ENCODE results near the gene NIN.

DNA sequence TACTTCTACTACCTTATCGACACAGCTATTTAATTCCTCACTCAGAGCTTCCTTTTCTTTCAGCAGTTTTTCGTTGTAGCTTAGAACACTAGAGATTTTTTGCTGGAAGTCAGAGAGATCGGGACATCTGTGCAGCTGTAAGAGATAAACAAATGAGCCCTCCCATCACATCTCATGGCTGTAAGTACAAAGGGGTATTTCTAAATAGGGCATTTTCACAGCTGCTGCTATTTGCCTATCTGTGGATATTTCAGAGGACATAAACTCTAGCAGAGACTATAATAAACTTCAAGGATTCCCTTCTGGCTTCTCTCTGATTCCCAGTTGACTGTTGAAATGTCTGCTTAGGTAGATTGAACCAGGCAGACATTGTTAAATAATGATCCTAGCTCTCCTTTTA is 86.7 kb downstream of the NIN start:
- TF ChIP-seq, protein P1, sequence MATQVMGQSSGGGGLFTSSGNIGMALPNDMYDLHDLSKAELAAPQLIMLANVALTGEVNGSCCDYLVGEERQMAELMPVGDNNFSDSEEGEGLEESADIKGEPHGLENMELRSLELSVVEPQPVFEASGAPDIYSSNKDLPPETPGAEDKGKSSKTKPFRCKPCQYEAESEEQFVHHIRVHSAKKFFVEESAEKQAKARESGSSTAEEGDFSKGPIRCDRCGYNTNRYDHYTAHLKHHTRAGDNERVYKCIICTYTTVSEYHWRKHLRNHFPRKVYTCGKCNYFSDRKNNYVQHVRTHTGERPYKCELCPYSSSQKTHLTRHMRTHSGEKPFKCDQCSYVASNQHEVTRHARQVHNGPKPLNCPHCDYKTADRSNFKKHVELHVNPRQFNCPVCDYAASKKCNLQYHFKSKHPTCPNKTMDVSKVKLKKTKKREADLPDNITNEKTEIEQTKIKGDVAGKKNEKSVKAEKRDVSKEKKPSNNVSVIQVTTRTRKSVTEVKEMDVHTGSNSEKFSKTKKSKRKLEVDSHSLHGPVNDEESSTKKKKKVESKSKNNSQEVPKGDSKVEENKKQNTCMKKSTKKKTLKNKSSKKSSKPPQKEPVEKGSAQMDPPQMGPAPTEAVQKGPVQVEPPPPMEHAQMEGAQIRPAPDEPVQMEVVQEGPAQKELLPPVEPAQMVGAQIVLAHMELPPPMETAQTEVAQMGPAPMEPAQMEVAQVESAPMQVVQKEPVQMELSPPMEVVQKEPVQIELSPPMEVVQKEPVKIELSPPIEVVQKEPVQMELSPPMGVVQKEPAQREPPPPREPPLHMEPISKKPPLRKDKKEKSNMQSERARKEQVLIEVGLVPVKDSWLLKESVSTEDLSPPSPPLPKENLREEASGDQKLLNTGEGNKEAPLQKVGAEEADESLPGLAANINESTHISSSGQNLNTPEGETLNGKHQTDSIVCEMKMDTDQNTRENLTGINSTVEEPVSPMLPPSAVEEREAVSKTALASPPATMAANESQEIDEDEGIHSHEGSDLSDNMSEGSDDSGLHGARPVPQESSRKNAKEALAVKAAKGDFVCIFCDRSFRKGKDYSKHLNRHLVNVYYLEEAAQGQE (IDR thresholded peaks at IDR 0.05; ENCODE audit: insufficient read depth in 1 of 2, low read depth in 2 of 2, low read length in 1 of 2), result no peak
- TF ChIP-seq POLR2AphosphoS5 (IDR thresholded peaks at IDR 0.05; ENCODE audit: low read depth, low read length), result no peak
- TF ChIP-seq, protein P2, sequence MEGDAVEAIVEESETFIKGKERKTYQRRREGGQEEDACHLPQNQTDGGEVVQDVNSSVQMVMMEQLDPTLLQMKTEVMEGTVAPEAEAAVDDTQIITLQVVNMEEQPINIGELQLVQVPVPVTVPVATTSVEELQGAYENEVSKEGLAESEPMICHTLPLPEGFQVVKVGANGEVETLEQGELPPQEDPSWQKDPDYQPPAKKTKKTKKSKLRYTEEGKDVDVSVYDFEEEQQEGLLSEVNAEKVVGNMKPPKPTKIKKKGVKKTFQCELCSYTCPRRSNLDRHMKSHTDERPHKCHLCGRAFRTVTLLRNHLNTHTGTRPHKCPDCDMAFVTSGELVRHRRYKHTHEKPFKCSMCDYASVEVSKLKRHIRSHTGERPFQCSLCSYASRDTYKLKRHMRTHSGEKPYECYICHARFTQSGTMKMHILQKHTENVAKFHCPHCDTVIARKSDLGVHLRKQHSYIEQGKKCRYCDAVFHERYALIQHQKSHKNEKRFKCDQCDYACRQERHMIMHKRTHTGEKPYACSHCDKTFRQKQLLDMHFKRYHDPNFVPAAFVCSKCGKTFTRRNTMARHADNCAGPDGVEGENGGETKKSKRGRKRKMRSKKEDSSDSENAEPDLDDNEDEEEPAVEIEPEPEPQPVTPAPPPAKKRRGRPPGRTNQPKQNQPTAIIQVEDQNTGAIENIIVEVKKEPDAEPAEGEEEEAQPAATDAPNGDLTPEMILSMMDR (IDR thresholded peaks at IDR 0.05), result no peak
- no peak for TF ChIP-seq SIN3A (IDR thresholded peaks at IDR 0.05; ENCODE audit: borderline replicate concordance, insufficient read depth, low read depth, low read length)
- no peak for TF ChIP-seq TCF7L2 (IDR thresholded peaks at IDR 0.05; ENCODE audit: low read depth, low read length)
